Ectodermal cell (in vitro differentiated cells): ENCODE results near the gene GSTM5.
"Not testable (repeated sequence)": the region's sequence is repeated elsewhere in the genome, so short reads cannot be mapped to it uniquely, and the experiment has no call there.

ENCODE experiments used
- H3K27ac ChIP-seq: 2 replicates; pipeline ENCODE4 v1.7.0; 2013; ENCODE audit warnings: mild to moderate bottlenecking, low read depth, low read length; ENCODE audit not compliant: insufficient read depth, poor library complexity, severe bottlenecking
- H3K27me3 ChIP-seq: 2 replicates; pipeline ENCODE4 v1.7.0; 2013; ENCODE audit warnings: mild to moderate bottlenecking, low read length; ENCODE audit not compliant: insufficient read depth, control insufficient read depth, poor library complexity, severe bottlenecking
- H3K36me3 ChIP-seq: one replicate; pipeline ENCODE4 v1.7.0; 2013; ENCODE audit warnings: low read length; ENCODE audit not compliant: control insufficient read depth, insufficient read depth
- H3K4me1 ChIP-seq: one replicate; pipeline ENCODE4 v1.7.0; 2013; ENCODE audit warnings: low read length; ENCODE audit not compliant: control insufficient read depth, insufficient read depth
- H3K4me3 ChIP-seq: 2 replicates; pipeline ENCODE4 v1.7.0; 2013; ENCODE audit warnings: low read depth, low read length, control low read depth; ENCODE audit not compliant: insufficient read depth
- H3K9me3 ChIP-seq: 2 replicates; pipeline ENCODE4 v1.7.0; 2013; ENCODE audit warnings: mild to moderate bottlenecking, low read length, moderate library complexity; ENCODE audit not compliant: control insufficient read depth
- WGBS, 2 experiments: methylation state at CpG; one replicate each; pipeline ENCODE4 v1.1.7; 2013; ENCODE audit warnings: missing lambda C conversion rate in 2 of 2; 5-methylcytosine and 5-hydroxymethylcytosine counted together

Gene GSTM5

DNA sequence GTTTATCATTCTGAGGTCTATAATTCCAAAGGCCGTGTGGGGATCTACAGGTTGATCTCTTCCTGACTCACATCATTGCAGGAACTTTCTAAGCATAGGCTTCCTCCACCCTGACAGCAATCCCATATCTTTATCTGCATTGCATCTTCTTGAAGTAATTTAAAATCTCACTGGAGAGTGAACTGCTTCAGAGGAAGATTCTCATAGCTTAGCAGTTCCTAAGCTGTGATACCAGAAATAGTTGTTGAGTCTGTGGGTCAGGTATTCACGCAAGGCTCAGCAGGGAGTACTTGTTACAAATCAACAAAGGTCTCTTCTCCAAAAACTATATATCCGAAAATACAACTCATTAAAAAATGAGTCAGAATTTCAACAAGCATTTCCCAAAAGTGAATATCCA is 16.9 kb upstream of the GSTM5 start:
- not testable (repeated sequence) for H3K4me1 ChIP-seq, H3K27ac ChIP-seq, H3K9me3 ChIP-seq, H3K36me3 ChIP-seq, H3K27me3 ChIP-seq, H3K4me3 ChIP-seq
- no CpG with 5 or more reads among the region's 3 CpGs for WGBS, 2 experiments

DNA sequence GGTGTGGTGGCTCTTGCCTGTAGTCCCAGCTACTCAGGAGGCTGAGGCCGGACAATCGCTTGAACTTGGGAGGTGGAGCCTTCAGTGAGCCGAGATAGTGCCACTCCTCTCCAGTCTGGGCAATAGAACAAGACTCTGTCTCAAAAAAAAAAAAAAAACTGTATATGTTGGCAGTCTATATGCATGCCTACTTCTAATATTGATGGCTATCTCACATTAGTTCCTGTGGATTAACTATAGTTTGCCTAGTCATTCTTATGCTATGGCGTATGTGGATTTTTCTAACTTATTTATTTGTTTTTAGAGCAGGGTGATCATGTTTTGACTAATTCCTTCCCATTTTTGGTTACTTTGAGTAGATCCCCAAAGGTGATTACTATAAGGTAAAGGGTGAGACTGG is 15.0 kb upstream of the GSTM5 start:
- no CpG with 5 or more reads among the region's 4 CpGs for whole genome bisulfite sequencing, 2 experiments
- Histone ChIP-seq H3K4me1 (no peaks in the 10 kb centered on the region), H3K9me3 (no peaks in the 10 kb centered on the region), H3K27ac (no peak overlapping the region), H3K27me3 (no peaks in the 10 kb centered on the region), H3K36me3 (no peaks in the 10 kb centered on the region), H3K4me3 (no peak overlapping the region)

DNA sequence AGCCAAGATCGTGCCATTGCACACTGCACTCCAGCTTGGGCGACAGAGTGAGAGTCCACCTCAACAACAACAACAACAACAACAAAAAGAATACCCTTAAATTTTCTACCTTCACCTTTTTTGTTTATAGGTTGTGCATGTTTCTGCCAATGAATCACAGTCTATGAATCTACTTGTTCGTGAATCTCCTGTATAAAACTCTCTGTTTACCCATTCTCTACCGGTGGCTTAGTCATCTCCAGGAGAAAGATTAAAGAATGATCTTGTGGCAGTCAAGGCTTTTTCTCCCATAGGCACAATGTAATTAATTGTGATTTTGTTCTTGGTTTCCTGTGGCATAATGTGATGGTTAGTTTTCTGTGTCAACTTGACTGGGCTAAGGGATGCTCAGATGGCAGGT is 14.2 kb upstream of the GSTM5 start:
- H3K4me3 ChIP-seq, H3K36me3 ChIP-seq, H3K27ac ChIP-seq, H3K27me3 ChIP-seq, H3K9me3 ChIP-seq, H3K4me1 ChIP-seq: not testable (repeated sequence)
- no CpG with 5 or more reads among the region's 4 CpGs for WGBS, 2 experiments

DNA sequence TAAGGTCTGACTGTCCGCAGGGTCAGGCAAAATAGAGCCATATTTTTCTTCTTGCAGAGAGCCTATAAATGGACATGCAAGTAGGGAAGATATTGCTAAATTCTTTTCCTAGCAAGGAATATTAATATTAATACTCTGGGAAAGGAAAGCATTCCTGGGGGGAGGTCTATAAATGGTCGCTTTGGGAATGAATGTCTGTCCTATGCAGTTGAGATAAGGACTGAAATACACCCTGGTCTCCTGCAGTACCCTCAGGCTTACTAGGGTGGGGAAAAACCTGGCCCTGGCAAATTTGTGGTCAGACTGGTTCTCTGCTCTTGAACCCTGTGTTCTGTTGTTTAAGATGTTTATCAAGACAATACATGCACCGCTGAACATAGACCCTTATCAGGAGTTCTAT is 9.1 kb upstream of the GSTM5 start:
- not testable (repeated sequence) for H3K36me3 ChIP-seq, H3K27ac ChIP-seq, H3K9me3 ChIP-seq, H3K4me3 ChIP-seq, H3K27me3 ChIP-seq, H3K4me1 ChIP-seq
- 94 to 98% methylated on average over 3 of the region's 3 CpGs for WGBS, 2 experiments

DNA sequence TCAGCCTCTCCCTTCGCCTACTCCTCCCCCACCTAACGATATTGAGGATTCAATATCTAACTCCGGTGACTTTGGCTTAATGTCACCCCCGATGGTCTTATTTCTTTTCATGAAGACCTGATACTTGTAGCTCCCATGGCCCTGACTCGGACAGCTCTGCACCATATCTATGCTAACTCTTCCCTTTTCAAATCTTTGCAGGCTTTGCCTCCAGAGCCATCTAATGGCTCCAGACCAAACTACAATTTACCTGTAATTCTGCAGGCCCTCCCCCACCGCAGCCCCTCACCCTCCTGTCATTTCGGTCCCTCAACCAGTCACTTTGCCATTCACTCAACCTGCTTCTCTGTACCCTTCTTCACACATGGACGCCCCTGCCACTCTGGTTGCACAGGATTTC is 7.9 kb upstream of the GSTM5 start:
- Histone ChIP-seq H3K9me3 (no peaks in the 10 kb centered on the region), H3K27ac (no peak overlapping the region), H3K4me3 (no peak overlapping the region), H3K4me1 (no peaks in the 10 kb centered on the region), H3K36me3 (no peaks in the 10 kb centered on the region), H3K27me3 (no peaks in the 10 kb centered on the region)
- WGBS, 2 experiments = 75 to 76% methylated on average over 8 of the region's 8 CpGs

DNA sequence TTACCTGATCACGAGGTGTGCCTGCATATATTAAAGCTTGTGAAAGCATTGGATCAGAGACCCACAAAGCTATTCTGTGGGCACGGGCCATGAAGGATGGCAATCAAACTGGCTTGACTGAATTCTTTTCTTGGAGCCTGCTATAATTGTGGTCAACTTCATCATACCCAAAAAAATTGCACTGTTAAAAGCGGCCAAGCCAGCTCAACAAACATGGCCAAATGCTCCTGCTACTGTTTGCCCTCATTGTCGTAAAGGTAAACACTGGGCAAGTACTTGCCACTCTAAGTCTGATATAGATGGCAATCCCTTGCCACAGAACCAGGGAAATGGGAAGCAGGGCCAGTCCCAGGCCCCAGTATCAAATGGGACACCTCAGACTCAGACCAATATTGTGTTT is 6.6 kb upstream of the GSTM5 start:
- Histone ChIP-seq H3K9me3 (no peaks in the 10 kb centered on the region), H3K36me3 (no peaks in the 10 kb centered on the region), H3K27me3 (no peaks in the 10 kb centered on the region), H3K4me3 (no peak overlapping the region), H3K27ac (no peak overlapping the region), H3K4me1 (no peaks in the 10 kb centered on the region)
- 91 to 94% methylated on average over 4 of the region's 4 CpGs for WGBS, 2 experiments

DNA sequence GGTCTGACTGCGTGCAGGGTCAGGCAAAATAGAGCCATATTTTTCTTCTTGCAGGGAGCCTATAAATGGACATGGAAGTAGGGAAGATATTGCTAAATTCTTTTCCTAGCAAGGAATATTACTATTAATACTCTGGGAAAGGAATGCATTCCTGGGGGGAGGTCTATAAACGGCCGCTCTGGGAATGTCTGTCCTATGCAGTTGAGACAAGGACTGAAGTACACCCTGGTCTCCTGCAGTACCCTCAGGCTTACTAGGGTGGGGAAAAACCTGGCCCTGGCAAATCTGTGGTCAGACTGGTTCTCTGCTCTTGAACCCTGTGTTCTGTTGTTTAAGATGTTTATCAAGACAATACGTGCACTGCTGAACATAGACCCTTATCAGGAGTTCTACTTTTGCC is 3.1 kb upstream of the GSTM5 start:
- not testable (repeated sequence) for H3K36me3 ChIP-seq, H3K4me1 ChIP-seq, H3K9me3 ChIP-seq, H3K27me3 ChIP-seq, H3K27ac ChIP-seq, H3K4me3 ChIP-seq
- 90 to 95% methylated on average over 4 of the region's 4 CpGs for WGBS, 2 experiments

DNA sequence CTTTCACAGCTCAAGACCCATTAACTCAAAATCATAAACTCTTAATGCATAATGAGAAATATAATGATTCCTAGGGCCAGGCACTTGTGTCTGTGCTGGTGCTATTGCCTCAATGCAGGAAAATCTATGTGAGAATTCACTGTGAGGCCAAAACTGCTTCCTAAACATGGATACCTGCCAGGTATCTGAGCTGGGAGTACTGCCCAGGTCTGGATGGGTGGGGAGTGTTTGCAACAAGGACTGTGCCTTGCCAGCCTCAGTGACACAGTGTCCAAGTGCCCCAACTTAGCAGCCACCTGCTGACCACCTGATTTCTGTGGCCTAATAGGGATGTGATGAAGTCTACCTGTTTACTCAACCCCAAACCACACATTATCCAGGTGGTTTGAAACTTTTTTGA is 2.2 kb upstream of the GSTM5 start:
- not testable (repeated sequence) for H3K9me3 ChIP-seq, H3K27me3 ChIP-seq, H3K36me3 ChIP-seq, H3K4me1 ChIP-seq, H3K4me3 ChIP-seq, H3K27ac ChIP-seq

DNA sequence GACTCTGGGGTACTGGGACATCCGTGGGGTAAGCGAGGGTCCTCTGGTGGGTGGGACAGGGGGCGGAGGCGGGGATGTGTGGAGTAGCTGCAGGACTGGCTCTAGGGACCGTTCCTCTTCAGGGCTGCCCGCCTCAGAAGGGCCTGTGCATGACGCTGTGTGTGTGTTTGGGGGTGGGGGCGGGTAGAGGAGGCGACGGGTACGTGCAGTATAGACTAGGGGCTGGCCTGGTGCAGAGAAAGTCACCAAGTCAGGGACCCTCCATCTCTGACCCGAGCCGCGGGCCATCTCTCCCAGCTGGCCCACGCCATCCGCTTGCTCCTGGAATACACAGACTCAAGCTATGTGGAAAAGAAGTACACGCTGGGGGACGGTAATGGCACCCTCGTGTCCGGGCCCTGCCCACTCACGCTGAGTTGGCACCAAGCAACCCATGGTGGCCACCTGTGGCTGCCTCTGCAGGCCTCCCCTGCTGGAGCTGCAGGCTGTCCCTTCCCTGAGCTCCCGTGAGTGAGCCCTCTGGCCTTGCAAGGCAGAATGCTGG is 342 bp downstream of the GSTM5 start:
- H3K4me3 ChIP-seq = no peak overlapping the region
- no peaks in the 10 kb centered on the region for H3K9me3 ChIP-seq
- H3K27ac ChIP-seq = no peak overlapping the region
- no peaks in the 10 kb centered on the region for H3K27me3 ChIP-seq
- no peaks in the 10 kb centered on the region for H3K4me1 ChIP-seq
- H3K36me3 ChIP-seq = no peaks in the 10 kb centered on the region
- WGBS, 2 experiments = 94% methylated on average over 22 of the region's 22 CpGs

DNA sequence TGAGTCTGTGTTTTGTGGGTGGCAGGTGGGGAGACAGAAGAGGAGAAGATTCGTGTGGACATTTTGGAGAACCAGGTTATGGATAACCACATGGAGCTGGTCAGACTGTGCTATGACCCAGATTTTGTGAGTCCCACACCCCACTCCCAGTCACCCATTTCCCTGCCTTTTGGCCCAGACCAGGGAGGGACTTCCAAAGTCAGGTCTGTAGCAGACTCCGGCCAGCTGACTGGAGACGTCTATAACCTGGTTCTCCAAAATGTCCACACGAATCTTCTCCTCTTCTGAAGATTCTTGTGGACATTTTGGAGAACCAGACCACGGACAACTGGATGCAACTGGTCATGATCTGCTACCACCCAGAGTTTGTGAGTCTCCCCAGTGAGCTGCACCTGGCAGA is 1.6 kb downstream of the GSTM5 start:
- H3K4me3 ChIP-seq = no peak overlapping the region

DNA sequence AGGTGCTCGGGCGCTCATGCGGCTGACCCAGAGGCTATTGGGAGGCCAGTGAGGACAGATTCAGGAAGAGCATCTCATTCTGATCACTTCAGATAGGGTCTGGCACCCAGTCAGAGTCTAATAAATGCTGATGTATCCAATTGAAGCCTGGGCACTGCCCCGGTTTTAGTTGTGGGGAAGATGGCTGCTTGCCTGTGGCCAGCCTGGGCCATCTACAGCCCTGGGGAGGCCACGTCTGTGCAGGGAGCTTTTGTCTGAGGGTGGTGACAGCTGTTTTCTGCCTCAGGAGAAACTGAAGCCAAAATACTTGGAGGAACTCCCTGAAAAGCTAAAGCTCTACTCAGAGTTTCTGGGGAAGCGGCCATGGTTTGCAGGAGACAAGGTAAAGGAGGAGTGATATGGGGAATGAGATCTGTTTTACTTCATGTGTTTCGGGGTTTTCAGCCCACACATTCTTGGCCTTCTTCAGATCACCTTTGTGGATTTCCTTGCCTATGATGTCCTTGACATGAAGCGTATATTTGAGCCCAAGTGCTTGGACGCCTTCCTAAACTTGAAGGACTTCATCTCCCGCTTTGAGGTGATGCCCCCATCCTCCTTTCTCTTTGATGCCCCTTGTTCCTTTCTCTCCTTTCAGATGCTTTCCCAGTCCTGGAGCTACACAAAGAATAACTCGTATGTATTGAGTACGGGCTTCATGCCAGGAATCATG is 2.8 kb downstream of the GSTM5 start:
- no peak overlapping the region for H3K4me3 ChIP-seq
- no peak overlapping the region for H3K27ac ChIP-seq
- H3K9me3 ChIP-seq = no peaks in the 10 kb centered on the region
- WGBS, 2 experiments = 92 to 94% methylated on average over 12 of the region's 12 CpGs
- no peaks in the 10 kb centered on the region for H3K4me1 ChIP-seq
- no peaks in the 10 kb centered on the region for H3K36me3 ChIP-seq
- no peaks in the 10 kb centered on the region for H3K27me3 ChIP-seq

More for the DNA sequence above, 1.6 kb downstream of the GSTM5 start:
- no peaks in the 10 kb centered on the region for H3K27me3 ChIP-seq
- H3K36me3 ChIP-seq = no peaks in the 10 kb centered on the region
- H3K4me1 ChIP-seq = no peaks in the 10 kb centered on the region
- no peaks in the 10 kb centered on the region for H3K9me3 ChIP-seq
- H3K27ac ChIP-seq = no peak overlapping the region
- WGBS, 2 experiments = 88 to 90% methylated on average over 5 of the region's 5 CpGs
